ENCODE data around the gene LAMC3. TPM values are rescaled to one million over a fixed set of nuclear protein-coding genes. Genes with fewer than 3 reads are reported as not detected.

LAMC3 gene
- polyA plus RNA-seq, 1 experiment = 0.01 TPM

- no peaks in the 10 kb centered on the region for H3K36me3 ChIP-seq (ENCODE audit: control insufficient read depth, insufficient read depth, low read length)
- H3K4me3 ChIP-seq (ENCODE audit: low read depth, low read length) = no peak overlapping the region
- ChIA-PET CTCF (interaction anchor here (6.9 kb wide), 1 partner anchor 11 kb away, joined by 48 read pairs; no protein-coding TSS in a partner anchor), POLR2A (no interaction called here)
- TF ChIP-seq CTCF (IDR thresholded peaks at IDR 0.05; ENCODE audit: insufficient read depth, low read depth, low read length) = no peak
- no peak for DNase-seq (ENCODE audit: low read depth)
- peaks cover 7% of the 10 kb centered on the region for H3K27me3 ChIP-seq (ENCODE audit: control insufficient read depth, insufficient read depth, low read length)
Measured at GRCh38 chr9:131035548-131035947, 26.6 kb downstream of the LAMC3 start.

GRCh38 chr9:131036071-131036470, 27.1 kb downstream of the LAMC3 start:
- ChIA-PET POLR2A (no interaction called here), CTCF (interaction anchor here (6.9 kb wide), 1 partner anchor 11 kb away, joined by 48 read pairs; no protein-coding TSS in a partner anchor)

GRCh38 chr9:131036529-131037334, 27.8 kb downstream of the LAMC3 start:
- H3K36me3 ChIP-seq (ENCODE audit: control insufficient read depth, insufficient read depth, low read length) = no peaks in the 10 kb centered on the region
- H3K27me3 ChIP-seq (ENCODE audit: control insufficient read depth, insufficient read depth, low read length) = peaks cover 4% of the 10 kb centered on the region
- no peak for DNase-seq (ENCODE audit: low read depth)
- no peak for TF ChIP-seq CTCF (IDR thresholded peaks at IDR 0.05; ENCODE audit: insufficient read depth, low read depth, low read length)
- ChIA-PET CTCF (interaction anchor here (0.7 to 6.9 kb wide), 5 partner anchors 10 to 38 kb away, joined by 3 to 48 read pairs (median 6); no protein-coding TSS in a partner anchor), POLR2A (interaction anchor here (0.6 kb wide), 1 partner anchor 10 kb away, joined by 3 read pairs; no protein-coding TSS in a partner anchor)
- no peak overlapping the region for H3K4me3 ChIP-seq (ENCODE audit: low read depth, low read length)

More at GRCh38 chr9:131036071-131036470, 27.1 kb downstream of the LAMC3 start:
- no peak for DNase-seq (ENCODE audit: low read depth)
- Histone ChIP-seq H3K36me3 (ENCODE audit: control insufficient read depth, insufficient read depth, low read length) (no peaks in the 10 kb centered on the region), H3K4me3 (ENCODE audit: low read depth, low read length) (no peak overlapping the region), H3K27me3 (ENCODE audit: control insufficient read depth, insufficient read depth, low read length) (peaks cover 6% of the 10 kb centered on the region)
- TF ChIP-seq CTCF (IDR thresholded peaks at IDR 0.05; ENCODE audit: insufficient read depth, low read depth, low read length) = no peak

- ChIA-PET CTCF (interaction anchor here (0.7 to 6.9 kb wide), 7 partner anchors 9 to 331 kb away, joined by 3 to 48 read pairs (median 4); no protein-coding TSS in a partner anchor), POLR2A (interaction anchor here (0.5 to 0.6 kb wide), 2 partner anchors 9 to 328 kb away, joined by 3 read pairs; no protein-coding TSS in a partner anchor)
- Histone ChIP-seq H3K36me3 (ENCODE audit: control insufficient read depth, insufficient read depth, low read length) (no peaks in the 10 kb centered on the region), H3K27me3 (ENCODE audit: control insufficient read depth, insufficient read depth, low read length) (peaks cover 4% of the 10 kb centered on the region), H3K4me3 (ENCODE audit: low read depth, low read length) (no peak overlapping the region)
- DNase-seq (ENCODE audit: low read depth) = no peak
- no peak for TF ChIP-seq CTCF (IDR thresholded peaks at IDR 0.05; ENCODE audit: insufficient read depth, low read depth, low read length)
Measured at GRCh38 chr9:131037335-131038255, 28.6 kb downstream of the LAMC3 start.
